NCI-H1694 (cell line): Measurements from ENCODE around the gene AUH.
A peak's percentile ranks its signal among the peaks of the same experiment; 100 is the strongest.
"Not testable (repeated sequence)": the region's sequence is repeated elsewhere in the genome, so short reads cannot be mapped to it uniquely, and the experiment has no call there.

ENCODE experiments used
- DNase-seq: peaks from one replicate; lab custom pipeline; 2025; lab: John Stamatoyannopoulos, UW

Gene AUH

GRCh38 chr9:91361291-91362050, at the start of gene AUH:
Gene AUH (minus strand): TSS chr9:91361918. CDS start chr9:91361889, 29 bp downstream.
- no peak for DNase-seq

- no peak for DNase-seq
Observed at GRCh38 chr9:91411096-91411771, 49.5 kb upstream of the AUH start.

GRCh38 chr9:91410161-91410560, 48.4 kb upstream of the AUH start:
- no peak for DNase-seq

GRCh38 chr9:91408475-91408874, 46.8 kb upstream of the AUH start:
- no peak for DNase-seq

- DNase-seq = no peak
Observed at GRCh38 chr9:91407580-91408318, 46.0 kb upstream of the AUH start.

- no peak for DNase-seq
Observed at GRCh38 chr9:91405343-91406077, 43.8 kb upstream of the AUH start.

- no peak for DNase-seq
Observed at GRCh38 chr9:91403665-91404543, 42.2 kb upstream of the AUH start.

- DNase-seq = no peak
Observed at GRCh38 chr9:91398926-91399325, 37.2 kb upstream of the AUH start.

GRCh38 chr9:91395553-91396471, 34.1 kb upstream of the AUH start:
- DNase-seq = peak; percentile 67

- DNase-seq = no peak
Observed at GRCh38 chr9:91395106-91395552, 33.4 kb upstream of the AUH start.

- no peak for DNase-seq
Observed at GRCh38 chr9:91393826-91394225, 32.1 kb upstream of the AUH start.

- DNase-seq = no peak
Observed at GRCh38 chr9:91392435-91392834, 30.7 kb upstream of the AUH start.

GRCh38 chr9:91391818-91392217, 30.1 kb upstream of the AUH start:
- DNase-seq = no peak

- no peak for DNase-seq
Observed at GRCh38 chr9:91391412-91391811, 29.7 kb upstream of the AUH start.

- not testable (repeated sequence) for DNase-seq
Observed at GRCh38 chr9:91389686-91390085, 28.0 kb upstream of the AUH start.

- DNase-seq = no peak
Observed at GRCh38 chr9:91386765-91387164, 25.0 kb upstream of the AUH start.

GRCh38 chr9:91384954-91385353, 23.2 kb upstream of the AUH start:
- no peak for DNase-seq

- no peak for DNase-seq
Observed at GRCh38 chr9:91383577-91383976, 21.9 kb upstream of the AUH start.

GRCh38 chr9:91382298-91382697, 20.6 kb upstream of the AUH start:
- DNase-seq = no peak

GRCh38 chr9:91379426-91379825, 17.7 kb upstream of the AUH start:
- no peak for DNase-seq
